ENCODE results near the gene UHRF2. TPM values are rescaled to one million over a fixed set of nuclear protein-coding genes. Genes with fewer than 3 reads are reported as not detected.
"Not testable (repeated sequence)": the region's sequence is repeated elsewhere in the genome, so short reads cannot be mapped to it uniquely, and the experiment has no call there.

UHRF2 gene
- 10 to 100 TPM; 50.8 to 55.2 TPM for total RNA-seq
- polyA plus RNA-seq, result 12.9 TPM

DNA sequence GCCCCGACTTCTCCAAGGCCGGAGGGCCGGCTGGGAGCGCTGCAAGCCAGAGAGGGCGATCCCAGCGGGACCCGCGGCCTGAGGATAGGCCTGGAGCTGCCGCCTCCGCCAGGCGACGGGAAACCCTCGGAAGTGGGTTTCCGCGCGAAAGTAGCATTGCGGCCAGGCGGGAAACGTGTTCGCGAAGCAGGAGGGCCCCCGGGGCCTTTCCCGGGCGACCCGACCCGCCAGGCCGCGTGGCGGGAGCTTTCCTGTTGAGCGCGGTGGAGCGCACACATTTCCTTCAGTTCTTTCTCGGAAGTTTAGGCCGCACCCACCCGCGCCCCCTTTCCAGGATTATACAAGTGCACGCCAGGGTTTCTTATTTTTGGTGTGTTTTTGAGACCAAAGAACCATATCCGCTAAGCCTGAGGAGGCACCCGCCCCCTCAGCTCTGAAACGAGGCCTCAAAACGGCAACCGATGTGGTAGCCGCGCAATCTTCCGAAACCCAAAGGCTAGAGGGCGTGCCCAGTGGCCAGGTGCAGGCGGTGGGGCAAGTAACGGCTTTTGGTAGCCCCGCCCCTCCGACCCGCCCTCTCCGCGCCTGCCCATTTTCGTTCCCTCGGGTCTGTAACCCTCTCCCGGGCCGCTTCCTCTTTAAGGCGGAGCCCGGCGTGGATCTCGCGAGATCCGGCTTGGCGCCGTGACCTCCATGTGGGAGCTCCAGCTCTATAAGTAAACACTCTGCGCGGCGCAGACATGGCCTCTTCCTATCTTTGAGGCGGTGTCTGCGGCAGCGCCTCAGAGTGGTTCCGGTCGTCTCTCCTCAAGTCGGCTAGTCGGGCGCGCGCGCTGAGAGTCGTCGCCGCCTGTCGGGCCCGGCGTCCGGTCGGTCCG is at the start of gene UHRF2:
Gene UHRF2 (plus strand): TSS at position 713 of the 878 bp plus-strand sequence. CDS start 292 bp downstream, outside the sequence.
- Mint-ChIP-seq H3K4me1 (peaks cover 34 to 38% (median 36%) of the 10 kb centered on the region in 3 donors), H3K27ac (peak within 1 kb of the TSS; percentile 83 to 98 (median 92)), H3K4me3 (peak within 1 kb of the TSS; percentile 89 to 96 (median 92)), H3K27me3 (no peaks in the 10 kb centered on the region), H3K36me3 (peaks cover 0 to 24% (median 2%) of the 10 kb centered on the region in 3 donors), H3K9me3 (no peaks in the 10 kb centered on the region)
- Histone ChIP-seq H3K4me1 (ENCODE audit: insufficient read depth, low read length) (peaks cover 27% of the 10 kb centered on the region), H3K27ac (ENCODE audit: low read depth, low read length) (peak within 1 kb of the TSS; percentile 79), H3K4me3 (ENCODE audit: low read length) (peak within 1 kb of the TSS; percentile 63), H3K36me3 (ENCODE audit: insufficient read depth, low read length) (no peaks in the 10 kb centered on the region), H3K27me3 (ENCODE audit: insufficient read depth, low read length, poor library complexity, severe bottlenecking) (no peaks in the 10 kb centered on the region), H3K9me3 (ENCODE audit: low read length) (no peaks in the 10 kb centered on the region)
- CTCF ChIA-PET, result interaction anchor here (0.9 to 2.6 kb wide), 7 partner anchors 10 to 784 kb away, joined by 3 to 8 read pairs (median 3); partner anchors contain the start of gene RIC1
- peak; percentile 96 to 100 (median 98) for DNase-seq
- POLR2A ChIA-PET, result interaction anchor here (0.6 to 5.3 kb wide), 14 partner anchors 11 to 1444 kb away, joined by 3 to 45 read pairs (median 6); partner anchors contain the start of gene KDM4C

DNA sequence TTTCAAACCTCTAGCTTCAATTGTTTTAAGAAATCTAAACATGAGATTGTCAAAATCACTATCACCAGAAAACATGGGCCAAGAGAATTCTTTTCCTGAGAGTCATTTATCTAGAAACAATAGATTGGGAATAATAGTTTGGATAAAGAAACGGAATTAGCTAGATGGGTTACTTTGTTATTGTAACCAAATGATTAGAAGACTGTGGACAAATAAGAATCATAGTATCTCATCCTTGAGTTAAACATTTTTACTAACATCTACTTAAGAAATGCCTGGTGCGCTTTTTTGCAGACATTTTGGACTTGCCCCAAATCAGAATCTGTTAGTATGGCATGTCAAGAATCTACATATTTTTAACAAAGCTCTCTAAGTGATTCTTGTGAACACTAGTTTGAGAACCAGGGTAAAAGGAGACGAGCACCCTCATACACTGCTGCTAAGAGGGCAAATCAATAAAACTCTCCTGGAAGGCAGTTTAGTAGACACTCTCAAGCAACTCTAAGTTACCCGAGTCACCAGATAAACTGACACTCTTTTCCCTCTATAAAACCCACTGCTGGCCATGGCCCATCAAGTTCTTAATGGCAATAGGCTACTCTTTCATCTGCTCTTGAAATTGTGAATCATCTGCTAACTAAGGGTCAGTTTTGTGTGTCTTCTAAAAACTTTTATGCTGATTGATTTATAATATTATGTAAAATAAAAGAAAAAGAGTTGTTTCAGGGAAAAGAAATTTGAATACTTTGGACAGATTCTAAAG is 45.7 kb upstream of the UHRF2 start:
- H3K4me1 Mint-ChIP-seq, result no peaks in the 10 kb centered on the region

GRCh38 chr9:6368831-6369230 is 44.2 kb upstream of the UHRF2 start:
- POLR2A ChIA-PET, result no interaction called here
- Mint-ChIP-seq H3K4me3 (no peak overlapping the region), H3K36me3 (peaks cover 3 to 15% (median 3%) of the 10 kb centered on the region in 3 donors), H3K4me1 (no peaks in the 10 kb centered on the region), H3K27me3 (peaks cover 3 to 9% of the 10 kb centered on the region in 2 donors), H3K27ac (peak overlapping the region in 1 of 8 donors; percentile 17), H3K9me3 (peaks cover 4 to 20% (median 8%) of the 10 kb centered on the region in 5 donors)
- Histone ChIP-seq H3K4me1 (ENCODE audit: insufficient read depth, low read length) (no peaks in the 10 kb centered on the region), H3K4me3 (ENCODE audit: low read length) (no peak overlapping the region), H3K27ac (ENCODE audit: low read depth, low read length) (no peak overlapping the region), H3K27me3 (ENCODE audit: insufficient read depth, low read length, poor library complexity, severe bottlenecking) (no peaks in the 10 kb centered on the region), H3K36me3 (ENCODE audit: insufficient read depth, low read length) (no peaks in the 10 kb centered on the region), H3K9me3 (ENCODE audit: low read length) (no peaks in the 10 kb centered on the region)
- DNase-seq, result no peak
- CTCF ChIA-PET, result no interaction called here

More for the DNA sequence above, 45.7 kb upstream of the UHRF2 start:
- POLR2A ChIA-PET, result no interaction called here
- CTCF ChIA-PET, result no interaction called here
- H3K36me3 ChIP-seq (ENCODE audit: insufficient read depth, low read length), result no peaks in the 10 kb centered on the region
- Mint-ChIP-seq H3K27me3 (peaks cover 5 to 6% of the 10 kb centered on the region in 2 donors), H3K9me3 (peaks cover 3 to 16% (median 6%) of the 10 kb centered on the region in 5 donors), H3K36me3 (peaks cover 3 to 12% (median 3%) of the 10 kb centered on the region in 3 donors), H3K4me3 (no peak overlapping the region), H3K27ac (no peak overlapping the region)
- H3K4me1 ChIP-seq (ENCODE audit: insufficient read depth, low read length), result no peaks in the 10 kb centered on the region
- H3K9me3 ChIP-seq (ENCODE audit: low read length), result no peaks in the 10 kb centered on the region
- no peak for DNase-seq
- no peak overlapping the region for H3K4me3 ChIP-seq (ENCODE audit: low read length)
- H3K27ac ChIP-seq (ENCODE audit: low read depth, low read length), result no peak overlapping the region
- no peaks in the 10 kb centered on the region for H3K27me3 ChIP-seq (ENCODE audit: insufficient read depth, low read length, poor library complexity, severe bottlenecking)

GRCh38 chr9:6381477-6382012 is 31.5 kb upstream of the UHRF2 start:
- H3K9me3 ChIP-seq (ENCODE audit: low read length); H3K4me1 ChIP-seq (ENCODE audit: insufficient read depth, low read length); H3K27ac ChIP-seq (ENCODE audit: low read depth, low read length); H3K4me3 Mint-ChIP-seq; H3K27ac Mint-ChIP-seq; H3K27me3 ChIP-seq (ENCODE audit: insufficient read depth, low read length, poor library complexity, severe bottlenecking); H3K36me3 ChIP-seq (ENCODE audit: insufficient read depth, low read length); H3K9me3 Mint-ChIP-seq; H3K36me3 Mint-ChIP-seq; DNase-seq; POLR2A ChIA-PET; H3K4me1 Mint-ChIP-seq; CTCF ChIA-PET; H3K4me3 ChIP-seq (ENCODE audit: low read length): not testable (repeated sequence)
- H3K27me3 Mint-ChIP-seq, result peaks cover 7 to 12% of the 10 kb centered on the region in 2 donors

DNA sequence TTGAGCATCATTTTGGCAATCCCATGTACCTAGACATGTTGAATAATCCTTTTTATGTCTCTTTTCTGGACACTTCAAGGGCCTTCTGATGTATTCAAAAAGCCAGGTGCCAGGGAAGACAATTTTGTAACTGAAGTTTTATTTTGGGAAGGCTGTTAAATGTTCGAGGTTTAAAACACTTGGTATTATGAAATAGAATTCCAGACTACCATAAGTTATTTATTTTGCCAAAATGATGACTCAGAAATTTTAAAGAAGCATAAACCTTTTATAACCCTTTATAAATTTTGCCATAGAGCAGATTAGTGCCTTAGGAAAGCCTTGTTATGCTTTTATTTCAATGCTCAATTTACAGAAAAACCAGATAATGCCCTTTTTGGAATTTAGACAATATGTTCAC is 30.3 kb upstream of the UHRF2 start:
- H3K27ac Mint-ChIP-seq, result no peak overlapping the region
- no peak overlapping the region for H3K4me3 ChIP-seq (ENCODE audit: low read length)
- DNase-seq, result no peak
- no peak overlapping the region for H3K27ac ChIP-seq (ENCODE audit: low read depth, low read length)
- H3K4me1 Mint-ChIP-seq, result no peaks in the 10 kb centered on the region
- peaks cover 0 to 2% (median 0%) of the 10 kb centered on the region in 5 donors for H3K9me3 Mint-ChIP-seq
- no peaks in the 10 kb centered on the region for H3K9me3 ChIP-seq (ENCODE audit: low read length)
- no peaks in the 10 kb centered on the region for H3K36me3 ChIP-seq (ENCODE audit: insufficient read depth, low read length)
- no peak overlapping the region for H3K4me3 Mint-ChIP-seq
- ChIA-PET POLR2A (no interaction called here), CTCF (no interaction called here)
- peaks cover 0 to 5% (median 0%) of the 10 kb centered on the region in 3 donors for H3K36me3 Mint-ChIP-seq
- peaks cover 3 to 8% of the 10 kb centered on the region in 2 donors for H3K27me3 Mint-ChIP-seq
- H3K4me1 ChIP-seq (ENCODE audit: insufficient read depth, low read length), result no peaks in the 10 kb centered on the region
- no peaks in the 10 kb centered on the region for H3K27me3 ChIP-seq (ENCODE audit: insufficient read depth, low read length, poor library complexity, severe bottlenecking)

DNA sequence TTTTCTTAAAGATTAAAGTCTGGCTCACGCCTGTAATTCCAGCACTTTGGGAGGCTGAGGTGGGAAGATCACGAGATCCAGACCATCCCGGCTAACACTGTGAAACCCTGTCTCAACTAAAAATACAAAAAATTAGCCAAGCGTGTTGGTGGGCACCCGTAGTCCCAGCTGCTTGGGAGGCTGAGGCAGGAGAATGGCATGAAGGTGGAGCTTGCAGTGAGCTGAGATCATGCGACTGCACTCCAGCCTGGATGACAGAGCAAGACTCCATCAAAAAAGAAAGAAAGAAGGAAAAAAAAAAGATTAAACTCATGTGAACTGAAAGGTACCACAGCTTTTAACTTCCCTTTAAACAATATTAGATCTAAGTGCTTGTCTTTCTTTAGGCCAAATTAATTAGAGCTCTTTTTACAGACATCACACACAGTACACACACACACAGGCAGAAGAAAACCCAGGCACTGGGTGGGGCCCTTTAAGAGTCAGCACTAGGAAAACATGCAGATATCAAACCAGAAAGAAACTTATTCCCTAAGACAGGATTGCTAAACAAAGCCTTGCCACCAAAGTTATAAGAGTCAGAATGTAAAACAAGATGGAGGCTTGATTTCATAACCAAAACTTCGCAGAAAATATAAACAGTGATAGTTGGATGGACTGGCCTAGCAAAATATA is 29.3 kb upstream of the UHRF2 start:
- H3K27me3 ChIP-seq (ENCODE audit: insufficient read depth, low read length, poor library complexity, severe bottlenecking), result no peaks in the 10 kb centered on the region
- H3K4me1 ChIP-seq (ENCODE audit: insufficient read depth, low read length), result no peaks in the 10 kb centered on the region
- peaks cover 0 to 3% (median 0%) of the 10 kb centered on the region in 5 donors for H3K9me3 Mint-ChIP-seq
- peaks cover 3% of the 10 kb centered on the region in 2 donors for H3K27me3 Mint-ChIP-seq
- H3K4me3 Mint-ChIP-seq, result no peak overlapping the region
- H3K4me1 Mint-ChIP-seq, result no peaks in the 10 kb centered on the region
- peaks cover 0 to 4% (median 0%) of the 10 kb centered on the region in 3 donors for H3K36me3 Mint-ChIP-seq
- no peak for DNase-seq
- ChIA-PET POLR2A (no interaction called here), CTCF (no interaction called here)
- no peaks in the 10 kb centered on the region for H3K9me3 ChIP-seq (ENCODE audit: low read length)
- H3K27ac Mint-ChIP-seq, result no peak overlapping the region
- no peaks in the 10 kb centered on the region for H3K36me3 ChIP-seq (ENCODE audit: insufficient read depth, low read length)
- no peak overlapping the region for H3K27ac ChIP-seq (ENCODE audit: low read depth, low read length)
- H3K4me3 ChIP-seq (ENCODE audit: low read length), result no peak overlapping the region

- Histone ChIP-seq H3K4me3 (ENCODE audit: low read length) (no peak overlapping the region), H3K27me3 (ENCODE audit: insufficient read depth, low read length, poor library complexity, severe bottlenecking) (no peaks in the 10 kb centered on the region), H3K36me3 (ENCODE audit: insufficient read depth, low read length) (no peaks in the 10 kb centered on the region), H3K4me1 (ENCODE audit: insufficient read depth, low read length) (no peaks in the 10 kb centered on the region), H3K9me3 (ENCODE audit: low read length) (no peaks in the 10 kb centered on the region), H3K27ac (ENCODE audit: low read depth, low read length) (no peak overlapping the region)
- POLR2A ChIA-PET, result no interaction called here
- Mint-ChIP-seq H3K27ac (no peak overlapping the region), H3K9me3 (peaks cover 0 to 3% (median 0%) of the 10 kb centered on the region in 5 donors), H3K36me3 (peaks cover 0 to 4% (median 0%) of the 10 kb centered on the region in 3 donors), H3K27me3 (no peaks in the 10 kb centered on the region), H3K4me3 (no peak overlapping the region), H3K4me1 (no peaks in the 10 kb centered on the region)
- CTCF ChIA-PET, result no interaction called here
- no peak for DNase-seq
Observed at GRCh38 chr9:6384732-6385131, 28.3 kb upstream of the UHRF2 start.
